ENCODE results near the gene ZNF593OS.

The ZNF593OS gene

GRCh38 chr1:26182383-26182696 lies 10.7 kb upstream of the ZNF593OS start:
- no peak for DNase-seq

GRCh38 chr1:26181586-26182382 lies 10.2 kb upstream of the ZNF593OS start:
- no peak for DNase-seq

GRCh38 chr1:26180010-26180506 lies 8.4 kb upstream of the ZNF593OS start:
- no peak for DNase-seq

DNA sequence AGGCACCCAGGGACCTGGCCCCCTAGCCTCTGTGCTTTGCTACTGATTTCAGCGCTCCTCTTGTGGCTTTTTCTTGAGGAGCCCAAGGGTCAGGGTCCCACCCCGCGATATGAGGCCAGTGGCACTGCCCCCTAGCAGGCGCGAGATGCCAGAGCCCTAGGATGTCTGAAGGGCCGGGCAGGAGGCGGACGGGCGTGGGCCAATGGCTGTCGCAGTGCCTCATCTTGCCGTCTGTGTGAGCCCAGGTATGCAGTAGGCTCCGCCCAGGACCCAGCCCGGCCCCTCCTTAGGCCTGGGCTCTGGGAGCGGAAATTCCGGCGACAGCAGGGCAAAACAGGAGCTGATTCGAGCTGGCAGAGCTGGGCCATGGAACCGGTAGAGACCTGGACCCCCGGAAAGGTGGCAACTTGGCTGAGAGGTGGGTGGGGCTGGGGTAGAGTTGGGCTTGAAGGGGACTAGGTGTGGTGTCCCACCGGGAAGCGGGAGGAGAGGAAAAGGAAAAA lies 5.6 kb upstream of the ZNF593OS start, which contains the start of gene CNKSR1:
TSS of gene CNKSR1 (plus strand) at position 310 of the 503 bp plus-strand sequence. CDS start at position 367, 57 bp downstream.
- DNase-seq, result no peak

- DNase-seq, result no peak
Observed at GRCh38 chr1:26175346-26175745, 3.7 kb upstream of the ZNF593OS start.

DNA sequence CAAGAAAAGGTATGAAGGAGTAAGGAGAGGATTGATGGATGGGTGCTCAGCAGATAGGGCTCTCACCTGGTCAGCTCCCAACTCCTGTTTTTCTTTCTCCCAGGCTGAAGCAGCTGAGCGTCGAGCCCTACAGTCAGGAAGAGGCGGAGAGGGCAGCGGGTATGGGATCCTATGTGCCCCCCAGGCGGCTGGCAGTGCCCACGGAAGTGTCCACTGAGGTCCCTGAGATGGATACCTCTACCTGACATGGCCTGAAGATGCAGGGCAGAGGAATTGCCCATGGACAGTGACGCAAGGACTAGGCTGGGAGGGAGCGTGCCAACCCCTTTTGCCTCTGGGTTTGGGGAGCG lies 1.2 kb downstream of the ZNF593OS start:
- no peak for DNase-seq

GRCh38 chr1:26169669-26170471 lies 1.8 kb downstream of the ZNF593OS start, which contains the start of gene ZNF593:
Gene ZNF593 (plus strand): TSS chr1:26169908. CDS start chr1:26169984, 76 bp downstream.
- peak; percentile 78 for DNase-seq

GRCh38 chr1:26169198-26169554 lies 2.5 kb downstream of the ZNF593OS start:
- DNase-seq, result no peak

GRCh38 chr1:26168410-26169197 lies 3.0 kb downstream of the ZNF593OS start, which contains the start of gene C1orf232:
Gene C1orf232 (minus strand): TSS chr1:26168963. CDS start chr1:26168499, 464 bp downstream.
- DNase-seq, result no peak

DNA sequence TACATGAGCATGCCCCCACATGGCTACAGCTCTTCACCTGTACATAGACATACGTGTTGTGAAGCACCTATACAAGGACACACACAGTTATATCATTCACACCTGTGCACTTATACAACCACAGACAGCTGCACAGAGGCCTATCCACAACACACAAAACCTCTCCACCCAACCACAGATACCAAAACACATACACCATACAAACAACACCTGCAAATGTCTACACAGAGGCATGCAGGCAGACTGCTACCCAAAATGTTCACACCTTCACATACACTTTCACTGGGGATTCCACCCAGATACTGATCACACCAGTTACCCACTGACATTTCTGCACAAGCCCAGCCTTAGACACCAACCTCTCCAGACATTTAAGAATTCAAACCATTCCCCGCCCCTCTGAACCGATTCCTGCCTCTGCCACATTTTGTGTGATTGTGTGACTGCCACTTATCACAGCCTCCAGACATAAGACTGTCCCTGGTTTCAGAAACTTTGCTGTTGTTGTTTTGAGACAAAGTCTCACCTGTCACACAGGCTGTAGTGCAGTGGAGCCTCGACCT lies 4.8 kb downstream of the ZNF593OS start:
- no peak for DNase-seq

DNA sequence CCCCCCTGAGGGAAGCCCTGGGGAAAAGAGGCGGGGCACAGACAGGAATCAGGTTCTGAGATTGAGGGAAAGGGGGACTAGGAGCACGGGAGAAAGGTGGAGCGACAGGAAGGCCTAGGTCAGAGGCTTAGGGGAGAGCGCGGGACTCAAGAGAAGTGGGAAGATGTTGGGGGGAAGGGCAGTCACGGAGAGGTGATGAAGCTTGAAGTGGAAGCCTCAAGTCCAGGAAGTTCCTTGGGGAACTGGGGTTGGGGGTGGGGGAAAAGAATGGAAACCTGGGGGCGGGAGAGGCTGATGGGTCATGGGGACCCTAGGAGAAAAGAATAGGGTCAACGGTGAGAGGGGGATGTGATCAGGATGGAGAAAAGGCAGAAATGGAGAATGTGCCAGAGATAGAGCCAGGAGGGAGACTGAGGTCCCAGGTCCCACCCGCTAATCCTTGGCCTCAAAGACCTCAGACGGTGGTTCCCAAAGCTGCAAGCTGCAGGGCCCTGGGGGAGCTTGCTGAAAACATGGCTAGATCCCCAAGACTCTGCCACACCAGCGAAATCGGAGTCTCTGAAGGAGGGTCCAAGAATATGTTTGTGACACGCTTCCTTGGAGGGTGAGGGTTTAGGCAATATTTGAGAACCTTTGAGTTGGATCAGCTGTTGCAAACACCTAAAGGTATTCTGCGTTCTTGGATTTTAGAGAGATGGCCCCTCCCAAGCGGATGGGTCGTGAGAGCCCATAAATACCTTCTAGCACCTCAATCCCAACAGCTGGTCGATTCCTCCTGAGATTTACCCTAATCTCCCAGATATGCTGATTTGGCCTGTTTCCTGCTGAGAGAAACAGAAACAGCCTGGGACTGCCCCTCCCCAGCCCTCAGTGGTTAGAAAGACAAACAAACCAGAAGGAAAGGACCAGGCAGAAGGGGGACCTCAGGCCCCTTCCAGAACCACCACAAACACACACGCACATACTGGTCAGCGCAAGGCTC lies 6.5 kb downstream of the ZNF593OS start:
- DNase-seq, result no peak

DNA sequence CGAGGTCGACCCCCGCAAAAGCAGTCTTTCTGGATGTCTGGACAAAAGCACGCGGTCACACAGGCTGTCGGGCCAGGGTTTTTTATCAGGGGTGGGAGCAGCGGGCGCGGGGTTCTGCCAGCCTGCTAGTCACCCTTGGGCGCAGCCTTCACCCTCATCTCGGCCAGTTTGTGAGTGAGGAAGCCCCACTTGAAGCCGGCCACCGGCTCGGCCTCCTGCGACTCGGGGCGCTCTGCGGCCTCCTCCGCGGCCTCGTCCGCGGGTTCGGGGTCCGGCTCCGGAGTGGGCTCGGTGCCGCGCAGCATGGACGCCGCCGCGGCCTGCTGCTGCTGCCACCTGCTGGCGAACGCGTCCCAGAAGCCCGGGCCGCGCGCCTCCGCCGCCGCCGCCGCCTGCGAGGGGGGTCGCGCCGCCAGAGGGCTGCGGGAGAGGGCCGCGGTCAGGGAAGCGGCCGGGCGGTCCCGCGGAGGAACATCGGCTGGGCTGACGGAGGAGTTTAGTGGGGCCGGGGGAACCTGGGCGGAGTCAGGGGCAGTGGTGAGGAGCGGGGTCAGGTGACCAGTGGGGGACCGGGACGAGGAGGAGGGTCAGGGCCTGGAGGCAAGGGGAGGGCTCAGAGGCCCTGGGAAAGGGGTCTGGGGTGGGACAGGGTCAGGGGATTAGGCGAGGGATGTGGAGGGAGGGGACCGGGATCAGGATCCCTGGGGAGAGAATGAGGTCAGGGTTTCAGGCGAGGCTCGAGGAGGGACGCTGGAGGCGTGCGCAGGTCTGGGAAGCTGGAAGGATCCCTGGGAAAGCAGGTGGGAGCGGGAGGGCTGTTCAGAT lies 7.4 kb downstream of the ZNF593OS start:
- peak; percentile 36 for DNase-seq

- DNase-seq, result no peak
Observed at GRCh38 chr1:26163684-26164035, 8.0 kb downstream of the ZNF593OS start.

GRCh38 chr1:26162220-26162709 lies 9.4 kb downstream of the ZNF593OS start:
- DNase-seq, result no peak

GRCh38 chr1:26161415-26162219 lies 10.0 kb downstream of the ZNF593OS start:
- no peak for DNase-seq

DNA sequence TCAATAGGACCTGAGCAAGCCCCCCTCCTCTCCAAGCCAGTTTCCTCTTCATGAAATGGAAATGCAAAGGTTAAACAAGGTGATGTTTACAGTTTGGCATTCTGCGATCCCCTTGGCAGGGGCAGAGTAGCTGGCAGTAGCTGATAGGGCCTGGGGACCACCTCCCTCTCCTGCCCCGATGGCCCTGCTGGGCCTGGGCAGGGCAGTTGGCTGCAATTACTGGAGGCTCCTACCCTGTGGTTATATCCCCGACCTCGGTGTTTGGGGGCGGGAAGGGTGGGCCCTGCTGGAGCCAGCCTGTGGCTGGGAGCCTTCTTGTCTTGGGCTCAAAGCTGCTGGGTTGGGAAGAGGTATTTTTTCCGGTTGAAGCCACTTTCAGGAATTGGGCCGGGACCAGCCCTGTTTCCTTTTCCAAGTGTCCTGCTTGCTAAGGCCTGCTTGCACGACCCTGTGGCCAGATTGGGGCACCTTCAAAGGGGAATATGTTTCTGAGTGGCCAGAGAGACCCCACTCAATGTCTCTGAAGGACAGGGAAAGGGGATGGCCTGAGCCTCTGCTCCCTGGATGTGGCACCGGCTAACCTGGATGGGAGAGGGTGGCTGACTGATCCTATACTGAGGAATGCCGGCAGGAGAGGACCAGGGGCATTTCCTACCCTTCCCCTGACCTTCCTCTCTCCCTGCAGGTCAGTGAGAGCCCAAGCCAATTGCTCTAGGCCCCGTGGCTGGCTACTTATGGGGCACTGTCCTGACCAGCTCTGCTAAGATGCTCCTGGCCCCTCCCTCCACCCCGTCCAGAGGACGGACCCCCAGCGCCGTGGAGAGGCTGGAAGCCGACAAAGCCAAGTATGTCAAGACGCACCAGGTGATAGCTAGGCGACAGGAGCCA lies 10.9 kb downstream of the ZNF593OS start:
- DNase-seq, result no peak

DNA sequence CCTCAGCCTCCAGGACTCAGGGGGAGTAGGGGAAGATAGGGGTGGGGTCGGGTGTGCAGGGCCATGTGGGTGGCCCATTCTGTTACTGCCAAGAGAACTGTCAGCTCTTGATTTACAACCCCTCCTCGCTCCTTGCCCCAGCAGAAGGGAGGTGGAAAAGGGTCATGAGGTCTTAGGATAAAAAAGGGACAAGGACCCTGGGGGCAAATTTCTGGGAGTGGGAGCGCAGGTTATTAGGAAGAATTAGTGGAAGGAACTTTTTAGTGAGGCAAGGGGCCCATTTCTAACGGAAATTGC lies 11.9 kb downstream of the ZNF593OS start:
- no peak for DNase-seq

- no peak for DNase-seq
Observed at GRCh38 chr1:26158908-26159742, 12.5 kb downstream of the ZNF593OS start, which contains the start of gene FAM110D. Gene FAM110D (plus strand): TSS chr1:26159079. CDS start chr1:26161292, 2,213 bp downstream.

Data from activated effector memory CD4-positive, alpha-beta T cell treated with Interleukin-2 at 50 U/mL for 16 hours (primary cell).